ENCODE results near the gene RIN2.

The RIN2 gene

GRCh38 chr20:19765913-19766312, 7.9 kb downstream of the RIN2 start:
- no peak for DNase-seq

GRCh38 chr20:19767070-19767469, 9.0 kb downstream of the RIN2 start:
- no peak for DNase-seq

GRCh38 chr20:19768325-19768842, 10.3 kb downstream of the RIN2 start:
- DNase-seq, result no peak

DNA sequence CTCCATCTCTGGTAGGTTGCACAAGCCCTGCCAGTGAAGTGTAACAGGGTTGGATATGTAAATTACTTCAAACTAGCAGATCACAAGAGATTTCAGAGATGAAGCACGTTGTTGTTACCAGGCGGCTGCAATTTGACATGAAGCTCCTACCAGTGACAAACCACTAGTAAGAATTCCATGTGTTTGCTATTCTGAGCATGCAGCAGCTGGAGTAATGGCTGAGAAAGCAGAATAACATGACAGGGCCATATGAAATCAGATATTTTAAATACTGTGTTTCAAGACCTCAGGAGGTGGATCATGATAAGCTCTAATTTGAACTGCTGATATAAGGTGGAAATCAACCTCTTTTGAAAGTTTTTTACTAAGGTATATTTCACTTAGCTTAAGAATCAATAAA, 11.4 kb downstream of the RIN2 start:
- DNase-seq, result no peak

- DNase-seq, result no peak
Observed at GRCh38 chr20:19770375-19770774, 12.3 kb downstream of the RIN2 start.

GRCh38 chr20:19771031-19771430, 13.0 kb downstream of the RIN2 start:
- DNase-seq, result no peak

GRCh38 chr20:19773471-19773870, 15.4 kb downstream of the RIN2 start:
- no peak for DNase-seq

DNA sequence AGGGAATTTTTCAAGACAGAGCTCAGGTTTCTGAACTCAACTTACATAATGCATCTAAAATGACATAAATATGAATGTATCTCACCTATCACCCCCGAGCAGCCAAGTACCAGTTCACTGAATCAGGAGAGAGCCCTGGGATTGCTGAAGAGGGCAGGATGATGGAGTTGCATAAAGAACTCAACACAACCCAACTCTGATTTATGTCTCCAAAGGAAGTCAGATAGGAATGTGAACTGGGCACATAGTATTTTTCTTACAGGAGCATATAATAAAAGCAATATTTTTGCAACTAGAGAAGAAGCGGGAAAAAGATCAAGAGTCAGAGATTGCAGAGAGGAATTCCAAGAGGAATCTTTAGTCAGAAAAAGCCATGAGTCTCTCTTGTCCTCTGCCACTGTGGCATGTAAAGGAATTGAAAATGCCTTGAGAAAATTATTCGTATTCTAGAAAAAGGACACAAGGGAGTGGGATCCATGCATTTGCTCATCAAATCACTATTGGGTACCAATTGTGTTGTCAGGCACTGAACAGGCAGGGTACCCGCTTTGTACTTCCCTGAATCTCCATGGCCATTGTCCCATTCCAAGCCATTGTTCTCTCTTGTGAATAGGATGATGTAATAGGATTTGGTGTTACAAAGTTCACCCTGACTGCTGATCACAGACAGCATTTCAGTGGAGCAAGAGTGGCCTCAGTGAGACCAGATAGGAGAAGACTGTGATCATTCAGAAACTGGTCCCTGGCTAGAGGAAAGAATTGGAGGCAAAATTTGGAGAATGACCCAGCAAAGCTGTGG, 16.3 kb downstream of the RIN2 start:
- no peak for DNase-seq

GRCh38 chr20:19775353-19776253, 17.5 kb downstream of the RIN2 start:
- DNase-seq, result no peak

GRCh38 chr20:19777315-19777714, 19.3 kb downstream of the RIN2 start:
- DNase-seq, result no peak

GRCh38 chr20:19777981-19778380, 19.9 kb downstream of the RIN2 start:
- DNase-seq, result no peak

- DNase-seq, result no peak
Observed at GRCh38 chr20:19778404-19778803, 20.3 kb downstream of the RIN2 start.

DNA sequence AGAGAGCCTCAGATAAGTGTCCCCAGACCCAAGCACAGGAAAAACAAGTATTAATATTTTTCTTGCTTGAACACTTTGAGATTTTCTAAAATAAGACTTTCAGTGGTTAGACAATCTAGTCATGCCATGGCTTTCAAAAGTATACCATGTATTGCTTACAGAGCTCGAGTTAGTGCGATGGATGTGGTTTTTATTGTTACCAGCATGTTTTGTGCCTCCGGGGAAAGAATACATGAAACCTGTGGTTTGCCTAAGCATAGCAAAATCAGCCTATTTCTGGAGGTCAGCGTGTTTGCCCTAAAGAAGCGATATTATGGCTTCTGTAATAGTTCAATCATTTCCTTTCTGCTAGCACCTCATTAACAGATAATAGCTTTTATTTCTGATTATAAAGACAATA, 21.6 kb downstream of the RIN2 start:
- no peak for DNase-seq

- DNase-seq, result no peak
Observed at GRCh38 chr20:19780261-19780660, 22.2 kb downstream of the RIN2 start.

GRCh38 chr20:19781235-19781634, 23.2 kb downstream of the RIN2 start:
- DNase-seq, result no peak

GRCh38 chr20:19782669-19783068, 24.6 kb downstream of the RIN2 start:
- DNase-seq, result no peak

GRCh38 chr20:19783966-19784401, 25.9 kb downstream of the RIN2 start:
- DNase-seq, result no peak

DNA sequence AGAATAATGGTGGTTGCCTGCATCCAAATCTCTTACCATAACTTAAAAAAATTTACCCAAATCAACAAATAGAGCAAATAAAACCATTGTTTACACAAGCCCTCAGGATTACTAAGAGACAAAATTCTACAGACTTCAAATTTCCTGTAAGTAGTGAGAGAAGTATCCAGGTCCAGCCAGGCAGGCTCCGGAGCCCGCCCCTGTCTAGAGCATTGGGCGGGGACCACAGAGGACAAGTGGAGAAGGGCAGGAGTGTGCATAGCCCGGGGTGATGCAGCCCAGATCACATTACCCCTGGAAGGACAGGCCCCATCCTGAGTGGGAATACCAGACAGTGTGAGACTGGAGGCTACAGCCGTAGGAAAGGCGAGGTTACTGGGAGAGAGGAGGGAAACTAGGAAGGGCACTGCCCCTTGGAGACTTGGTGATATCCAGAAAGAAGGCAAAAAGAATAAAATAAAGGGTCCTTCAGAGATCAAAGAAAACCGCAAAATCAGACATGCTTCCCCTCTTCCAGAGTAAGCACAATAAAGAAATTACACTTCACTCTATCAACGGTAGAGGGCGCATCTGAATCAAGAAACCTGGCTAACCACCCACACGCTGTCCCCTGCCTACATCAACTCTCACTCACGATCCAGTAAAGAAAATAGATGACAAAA, 26.6 kb downstream of the RIN2 start:
- DNase-seq, result no peak

DNA sequence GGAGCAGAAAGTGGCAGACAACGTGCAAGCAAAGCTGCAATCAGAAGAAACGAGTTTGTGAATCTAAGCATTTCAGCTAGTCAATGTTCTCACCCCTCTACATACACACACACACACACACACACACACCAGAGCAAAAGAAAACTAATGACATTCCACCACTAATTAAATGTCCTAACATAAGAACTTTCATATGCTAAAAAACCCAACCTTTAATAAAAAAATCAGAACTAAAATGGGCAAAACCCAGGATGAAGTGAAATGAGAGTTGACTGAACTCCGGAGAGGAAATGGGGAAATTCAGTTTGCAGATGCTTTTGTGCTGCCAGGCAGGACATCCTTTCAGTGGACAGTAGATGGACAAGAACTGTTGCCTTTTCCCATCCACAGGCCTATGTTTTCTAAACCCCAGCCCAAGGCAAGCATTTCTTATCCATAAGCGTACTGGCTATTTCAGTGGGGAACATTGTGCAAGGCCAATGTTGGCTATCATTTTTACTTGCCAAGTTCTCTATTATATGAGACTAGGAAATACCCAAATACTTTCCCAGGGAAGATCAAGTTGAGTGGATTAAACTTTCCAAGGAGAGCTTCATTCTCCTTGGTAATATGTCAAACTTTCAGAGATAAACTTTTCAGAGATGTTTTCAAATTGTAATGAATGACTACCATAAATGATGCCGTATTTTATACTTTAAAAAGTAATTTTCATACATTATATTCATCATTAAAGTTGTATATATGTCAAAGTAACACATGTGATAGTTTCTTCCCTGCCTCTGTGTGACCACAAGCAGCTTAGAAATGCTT, 27.3 kb downstream of the RIN2 start:
- no peak for DNase-seq

DNA sequence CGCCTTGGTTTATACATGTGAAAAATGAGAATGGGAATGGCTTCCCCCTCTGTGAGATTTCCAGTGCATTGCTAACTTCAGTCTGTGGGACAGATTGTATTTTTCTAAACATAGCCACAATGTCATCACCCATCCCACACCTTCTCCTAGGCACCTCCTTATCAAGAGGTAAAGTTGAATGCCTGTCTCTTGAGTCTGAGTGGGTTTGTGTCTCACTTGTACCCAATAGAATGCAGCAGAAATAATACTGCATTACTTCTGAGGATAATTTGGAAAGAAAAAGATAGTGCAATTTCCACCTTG, 27.9 kb downstream of the RIN2 start:
- DNase-seq, result no peak

- DNase-seq, result no peak
Observed at GRCh38 chr20:19786311-19786710, 28.3 kb downstream of the RIN2 start.

DNA sequence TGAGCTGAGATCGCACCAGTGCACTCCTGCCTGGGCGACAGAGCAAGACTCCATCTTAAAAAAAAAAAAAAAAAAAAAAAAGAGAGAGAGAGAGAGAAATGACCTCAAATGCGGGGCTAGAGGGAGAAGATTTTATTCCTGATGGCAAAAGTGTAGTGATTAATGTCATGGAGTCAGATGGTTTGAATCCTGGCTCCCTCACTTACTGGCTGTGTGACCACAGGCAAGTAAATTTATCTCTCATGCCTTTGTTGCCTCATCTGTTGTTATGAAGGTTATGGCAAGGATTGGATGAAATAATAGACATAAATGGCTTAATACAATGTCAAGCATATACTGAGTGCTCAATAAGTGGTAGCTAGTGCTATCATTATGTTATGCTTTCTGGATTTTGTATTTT, 29.3 kb downstream of the RIN2 start:
- DNase-seq, result no peak

GRCh38 chr20:19789009-19789408, 31.0 kb downstream of the RIN2 start:
- no peak for DNase-seq

Data from activated naive CD4-positive, alpha-beta T cell treated with anti-CD3 and anti-CD28 coated beads, Interleukin-2, amount 50 U/mL, for 16 hours (primary cell).